ENCODE data around the gene C9orf72.

DNA sequence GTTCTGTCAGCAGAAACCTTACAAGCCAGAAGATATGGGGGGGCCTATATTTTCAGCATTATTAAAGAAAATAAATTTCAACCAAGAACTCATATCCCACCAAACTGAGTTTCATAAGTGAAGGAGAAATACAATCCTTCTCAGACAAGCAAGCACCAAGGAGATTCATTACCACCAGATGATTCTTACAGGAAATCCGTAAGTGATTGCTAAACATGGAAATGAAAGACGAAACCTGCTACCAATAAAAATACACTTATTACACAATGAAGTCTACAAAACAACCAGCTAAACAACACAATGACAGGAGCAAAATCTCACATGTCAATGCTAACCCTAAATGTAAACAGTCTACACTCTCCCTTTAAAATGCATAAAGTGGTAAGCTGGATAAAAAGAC, 17.8 kb upstream of the C9orf72 start:
- TF ChIP-seq, protein P1, sequence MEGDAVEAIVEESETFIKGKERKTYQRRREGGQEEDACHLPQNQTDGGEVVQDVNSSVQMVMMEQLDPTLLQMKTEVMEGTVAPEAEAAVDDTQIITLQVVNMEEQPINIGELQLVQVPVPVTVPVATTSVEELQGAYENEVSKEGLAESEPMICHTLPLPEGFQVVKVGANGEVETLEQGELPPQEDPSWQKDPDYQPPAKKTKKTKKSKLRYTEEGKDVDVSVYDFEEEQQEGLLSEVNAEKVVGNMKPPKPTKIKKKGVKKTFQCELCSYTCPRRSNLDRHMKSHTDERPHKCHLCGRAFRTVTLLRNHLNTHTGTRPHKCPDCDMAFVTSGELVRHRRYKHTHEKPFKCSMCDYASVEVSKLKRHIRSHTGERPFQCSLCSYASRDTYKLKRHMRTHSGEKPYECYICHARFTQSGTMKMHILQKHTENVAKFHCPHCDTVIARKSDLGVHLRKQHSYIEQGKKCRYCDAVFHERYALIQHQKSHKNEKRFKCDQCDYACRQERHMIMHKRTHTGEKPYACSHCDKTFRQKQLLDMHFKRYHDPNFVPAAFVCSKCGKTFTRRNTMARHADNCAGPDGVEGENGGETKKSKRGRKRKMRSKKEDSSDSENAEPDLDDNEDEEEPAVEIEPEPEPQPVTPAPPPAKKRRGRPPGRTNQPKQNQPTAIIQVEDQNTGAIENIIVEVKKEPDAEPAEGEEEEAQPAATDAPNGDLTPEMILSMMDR (conservative IDR thresholded peaks at IDR 0.05 in 1 of 2, IDR thresholded peaks at IDR 0.05 in 1 of 2; ENCODE audit: extremely low read depth in 1 of 2, insufficient read depth in 1 of 2, low read depth in 1 of 2, low read length in 2 of 2): no peak
- no peak for TF ChIP-seq EZH2 (IDR thresholded peaks at IDR 0.05; ENCODE audit: borderline replicate concordance, low read length)
